Measurements from ENCODE around the gene POM121.
"Not testable (repeated sequence)": the region's sequence is repeated elsewhere in the genome, so short reads cannot be mapped to it uniquely, and the experiment has no call there.

The POM121 gene

DNA sequence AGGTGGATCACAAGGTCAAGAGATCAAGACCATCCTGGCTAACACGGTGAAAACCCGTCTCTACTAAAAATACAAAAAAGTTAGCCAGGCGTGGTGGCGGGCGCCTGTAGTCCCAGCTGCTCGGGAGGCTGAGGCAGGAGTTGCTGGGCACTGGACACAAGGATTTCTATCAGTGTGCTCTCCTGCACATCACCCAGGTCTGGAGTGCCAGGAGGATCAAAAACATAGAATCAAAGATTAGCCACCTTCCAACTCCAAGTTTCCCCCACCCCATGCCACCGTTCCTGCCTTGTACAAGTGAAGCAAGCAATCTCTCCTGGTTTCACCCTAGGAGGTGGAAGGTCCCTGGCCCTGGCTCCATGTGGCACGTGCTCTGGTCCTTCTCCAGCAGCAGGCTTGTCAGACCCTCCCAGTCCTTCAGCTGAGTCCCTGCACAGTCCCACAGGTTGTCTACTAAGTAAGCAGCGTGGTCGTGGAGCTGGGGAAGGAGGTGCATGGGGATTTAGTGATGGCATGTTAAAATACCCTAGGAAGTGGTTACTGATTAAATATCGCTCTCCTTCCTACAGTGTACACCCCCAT, 73.1 kb downstream of the POM121 start:
- POLR2A ChIA-PET (ENCODE audit: low non-redundant PET); CTCF ChIA-PET: not testable (repeated sequence)

More for the DNA sequence above, 73.1 kb downstream of the POM121 start:
- not testable (repeated sequence) for H3K27ac ChIP-seq; DNase-seq (ENCODE audit: low spot score)
